ENCODE results near the gene TRDMT1. TPM values are rescaled to one million over a fixed set of nuclear protein-coding genes. Genes with fewer than 3 reads are reported as not detected.

Gene TRDMT1
- total RNA-seq, 4 donors from 2014 or later = 4.9 to 13.7 (median 6.2) TPM

GRCh38 chr10:17178006-17178405 lies 23.5 kb downstream of the TRDMT1 start:
- DNase-seq (ENCODE audit: low spot score) = no peak
- TF ChIP-seq CTCF (IDR thresholded peaks at IDR 0.05) = no peak
- no peak for ATAC-seq (ENCODE audit: low FRiP score)

DNA sequence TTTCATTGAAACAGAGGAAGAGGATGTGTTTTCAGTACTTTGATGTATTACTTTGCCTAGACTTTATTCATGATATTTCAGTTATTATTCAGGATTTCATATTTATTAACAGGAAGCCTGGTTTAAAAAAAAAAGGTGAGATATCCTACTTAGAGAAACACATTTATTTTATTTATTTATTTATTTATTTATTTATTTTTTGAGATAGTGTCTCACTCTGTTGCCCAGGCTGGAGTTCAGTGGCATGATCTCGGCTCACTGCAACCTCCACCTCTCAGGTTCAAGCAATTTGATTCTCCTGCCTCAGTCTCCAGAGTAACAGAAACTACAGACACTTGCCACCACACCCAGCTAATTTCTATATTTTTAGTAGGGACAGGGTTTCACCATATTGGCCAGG lies 24.5 kb downstream of the TRDMT1 start:
- DNase-seq (ENCODE audit: low spot score) = no peak
- no peak for ATAC-seq (ENCODE audit: low FRiP score)
- no peak for TF ChIP-seq CTCF (IDR thresholded peaks at IDR 0.05)

DNA sequence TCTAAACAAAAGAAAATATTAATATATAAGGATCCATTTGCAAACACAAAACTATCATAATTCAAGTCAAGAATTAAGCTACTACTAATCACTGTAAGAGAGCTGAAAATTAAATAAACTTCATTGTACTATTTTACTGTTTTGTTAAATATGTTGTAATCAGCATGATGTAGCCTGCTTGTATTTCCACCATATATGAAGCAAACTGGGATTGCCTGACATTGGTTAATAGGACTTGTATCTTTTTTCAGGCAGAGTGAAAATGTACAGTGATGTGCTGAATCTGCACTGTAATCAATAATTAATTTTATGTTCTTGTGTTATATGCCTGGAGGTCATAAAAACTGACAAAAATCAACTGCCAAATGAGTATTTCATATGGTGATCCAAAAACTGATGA lies 25.4 kb downstream of the TRDMT1 start:
- no peak for TF ChIP-seq CTCF (IDR thresholded peaks at IDR 0.05)
- DNase-seq (ENCODE audit: low spot score) (no peak), ATAC-seq (ENCODE audit: low FRiP score) (no peak)

- DNase-seq (ENCODE audit: low spot score) = no peak
- ATAC-seq (ENCODE audit: low FRiP score) = no peak
- no peak for TF ChIP-seq CTCF (IDR thresholded peaks at IDR 0.05)
Observed at GRCh38 chr10:17175551-17175950, 25.9 kb downstream of the TRDMT1 start.

- no peak for ATAC-seq (ENCODE audit: low FRiP score)
- TF ChIP-seq CTCF (IDR thresholded peaks at IDR 0.05) = no peak
- DNase-seq (ENCODE audit: low spot score) = no peak
Observed at GRCh38 chr10:17174626-17175025, 26.8 kb downstream of the TRDMT1 start.

- DNase-seq (ENCODE audit: low spot score) (no peak), ATAC-seq (ENCODE audit: low FRiP score) (no peak)
- TF ChIP-seq CTCF (IDR thresholded peaks at IDR 0.05) = no peak
Observed at GRCh38 chr10:17171141-17171641, 30.3 kb downstream of the TRDMT1 start.

GRCh38 chr10:17169803-17170202 lies 31.7 kb downstream of the TRDMT1 start:
- ATAC-seq (ENCODE audit: low FRiP score) = no peak
- no peak for TF ChIP-seq CTCF (IDR thresholded peaks at IDR 0.05)

More at GRCh38 chr10:17169803-17170202, 31.7 kb downstream of the TRDMT1 start:
- DNase-seq (ENCODE audit: low spot score) = no peak
